22Rv1 (cell line): Measurements from ENCODE around the gene GAN.

Experiments used
- CTCF ChIP-seq: fragments of 450-650 bp; IDR thresholded peaks from 2 replicates; pipeline ENCODE4 v1.5.1; 2017; ENCODE audit warnings: mild to moderate bottlenecking
- ZFX ChIP-seq: fragments of 450-650 bp; IDR thresholded peaks from 2 replicates; pipeline ENCODE4 v1.6.1; 2017; ENCODE audit warnings: antibody characterized with exemption, borderline replicate concordance

GRCh38 chr16:81415751-81416150 lies 101.0 kb downstream of the GAN start:
- TF ChIP-seq CTCF (no peak), ZFX (no peak)
